HEK293T (cell line): ENCODE results near the gene TNIK.

Source experiments
- ARNT ChIP-seq: fragments of 450-650 bp; IDR thresholded peaks from 2 replicates; pipeline ENCODE4 v1.6.1; 2017; ENCODE audit warnings: mild to moderate bottlenecking
- BHLHE40 ChIP-seq: fragments of 450-650 bp; IDR thresholded peaks from 2 replicates; pipeline ENCODE4 v1.6.1; 2016; ENCODE audit warnings: mild to moderate bottlenecking, moderate library complexity, borderline replicate concordance
- ELF4 ChIP-seq: fragments of 450-650 bp; IDR thresholded peaks from 2 replicates; pipeline ENCODE4 v1.6.1; 2017; ENCODE audit warnings: antibody characterized with exemption
- FOXA1 ChIP-seq: fragments of 450-650 bp; IDR thresholded peaks from 2 replicates; pipeline ENCODE4 v1.6.1; 2016; ENCODE audit warnings: mild to moderate bottlenecking
- FOXK2 ChIP-seq: fragments of 450-650 bp; IDR thresholded peaks from 2 replicates; pipeline ENCODE4 v1.6.1; 2016; ENCODE audit warnings: mild to moderate bottlenecking
- FOXM1 ChIP-seq: fragments of 450-650 bp; IDR thresholded peaks from 2 replicates; pipeline ENCODE4 v1.6.1; 2017; ENCODE audit warnings: mild to moderate bottlenecking, borderline replicate concordance
- HDGF ChIP-seq: fragments of 450-650 bp; IDR thresholded peaks from 2 replicates; pipeline ENCODE4 v1.6.1; 2017; ENCODE audit warnings: antibody characterized with exemption, borderline replicate concordance
- L3MBTL2 ChIP-seq: fragments of 450-650 bp; conservative IDR thresholded peaks from 2 replicates; pipeline ENCODE4 v1.6.1; 2016; ENCODE audit warnings: mild to moderate bottlenecking
- LEF1 ChIP-seq: fragments of 450-650 bp; IDR thresholded peaks from 2 replicates; pipeline ENCODE4 v1.6.1; 2017; ENCODE audit warnings: mild to moderate bottlenecking, borderline replicate concordance
- PKNOX1 ChIP-seq: fragments of 450-650 bp; IDR thresholded peaks from 2 replicates; pipeline ENCODE4 v1.6.1; 2016
- SP1 ChIP-seq: fragments of 450-650 bp; IDR thresholded peaks from 2 replicates; pipeline ENCODE4 v1.6.1; 2017
- TARDBP ChIP-seq: fragments of 450-650 bp; IDR thresholded peaks from 2 replicates; pipeline ENCODE4 v1.6.1; 2016

GRCh38 chr3:171388527-171388926 is 71.7 kb downstream of the TNIK start:
- no peak for TF ChIP-seq ARNT
- no peak for TF ChIP-seq TARDBP
- TF ChIP-seq FOXM1 = no peak
- no peak for TF ChIP-seq SP1
- TF ChIP-seq HDGF = no peak
- TF ChIP-seq ELF4 = no peak
- no peak for TF ChIP-seq LEF1
- TF ChIP-seq FOXA1 = no peak
- TF ChIP-seq FOXK2 = no peak
- TF ChIP-seq L3MBTL2 = no peak
- no peak for TF ChIP-seq PKNOX1
- no peak for TF ChIP-seq BHLHE40
